ENCODE results near the gene CDCA3. TPM values are rescaled to one million over a fixed set of nuclear protein-coding genes. Genes with fewer than 3 reads are reported as not detected.

The CDCA3 gene
- total and polyA plus RNA-seq, 2 of the 13 experiments (the other 11 are each of a cell fraction or from before 2014, with no cell fraction given) = 32.7 to 56.5 TPM

DNA sequence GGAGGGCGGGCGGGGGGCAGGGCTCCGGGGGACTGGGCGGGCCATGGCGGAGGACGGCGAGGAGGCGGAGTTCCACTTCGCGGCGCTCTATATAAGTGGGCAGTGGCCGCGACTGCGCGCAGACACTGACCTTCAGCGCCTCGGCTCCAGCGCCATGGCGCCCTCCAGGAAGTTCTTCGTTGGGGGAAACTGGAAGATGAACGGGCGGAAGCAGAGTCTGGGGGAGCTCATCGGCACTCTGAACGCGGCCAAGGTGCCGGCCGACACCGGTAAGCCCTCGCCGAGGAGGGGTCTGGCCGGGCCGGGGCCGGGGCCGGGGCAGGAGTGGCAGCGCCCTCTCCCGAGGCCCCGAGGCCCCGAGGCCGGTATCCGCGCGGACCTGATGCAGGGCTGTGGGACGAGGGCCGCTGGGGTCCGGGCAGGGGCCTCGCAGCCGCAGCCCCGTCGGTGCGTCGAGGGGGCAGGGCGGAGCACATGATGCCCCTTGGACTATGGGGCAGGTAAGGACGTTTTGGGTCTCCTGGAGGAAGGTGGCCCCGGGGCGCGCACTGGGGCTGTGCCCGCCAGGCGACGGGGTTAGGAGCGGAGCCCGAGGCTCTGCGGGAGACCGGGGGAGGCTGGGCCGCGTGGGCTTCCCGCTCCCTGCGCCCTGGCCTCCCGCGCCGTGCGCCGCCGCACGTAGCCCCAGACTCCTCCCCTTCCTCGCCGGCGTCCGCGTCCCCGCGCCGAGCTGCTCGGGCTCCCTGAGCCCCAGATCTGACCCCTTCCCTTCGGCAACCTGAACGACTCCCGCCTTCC is 16.5 kb upstream of the CDCA3 start, which contains the start of gene TPI1 (continued):
- TF ChIP-seq, protein P1, sequence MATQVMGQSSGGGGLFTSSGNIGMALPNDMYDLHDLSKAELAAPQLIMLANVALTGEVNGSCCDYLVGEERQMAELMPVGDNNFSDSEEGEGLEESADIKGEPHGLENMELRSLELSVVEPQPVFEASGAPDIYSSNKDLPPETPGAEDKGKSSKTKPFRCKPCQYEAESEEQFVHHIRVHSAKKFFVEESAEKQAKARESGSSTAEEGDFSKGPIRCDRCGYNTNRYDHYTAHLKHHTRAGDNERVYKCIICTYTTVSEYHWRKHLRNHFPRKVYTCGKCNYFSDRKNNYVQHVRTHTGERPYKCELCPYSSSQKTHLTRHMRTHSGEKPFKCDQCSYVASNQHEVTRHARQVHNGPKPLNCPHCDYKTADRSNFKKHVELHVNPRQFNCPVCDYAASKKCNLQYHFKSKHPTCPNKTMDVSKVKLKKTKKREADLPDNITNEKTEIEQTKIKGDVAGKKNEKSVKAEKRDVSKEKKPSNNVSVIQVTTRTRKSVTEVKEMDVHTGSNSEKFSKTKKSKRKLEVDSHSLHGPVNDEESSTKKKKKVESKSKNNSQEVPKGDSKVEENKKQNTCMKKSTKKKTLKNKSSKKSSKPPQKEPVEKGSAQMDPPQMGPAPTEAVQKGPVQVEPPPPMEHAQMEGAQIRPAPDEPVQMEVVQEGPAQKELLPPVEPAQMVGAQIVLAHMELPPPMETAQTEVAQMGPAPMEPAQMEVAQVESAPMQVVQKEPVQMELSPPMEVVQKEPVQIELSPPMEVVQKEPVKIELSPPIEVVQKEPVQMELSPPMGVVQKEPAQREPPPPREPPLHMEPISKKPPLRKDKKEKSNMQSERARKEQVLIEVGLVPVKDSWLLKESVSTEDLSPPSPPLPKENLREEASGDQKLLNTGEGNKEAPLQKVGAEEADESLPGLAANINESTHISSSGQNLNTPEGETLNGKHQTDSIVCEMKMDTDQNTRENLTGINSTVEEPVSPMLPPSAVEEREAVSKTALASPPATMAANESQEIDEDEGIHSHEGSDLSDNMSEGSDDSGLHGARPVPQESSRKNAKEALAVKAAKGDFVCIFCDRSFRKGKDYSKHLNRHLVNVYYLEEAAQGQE (IDR thresholded peaks at IDR 0.05; ENCODE audit: borderline replicate concordance in 1 of 2, low read depth in 1 of 2, low read length in 2 of 2) = peak in 1 of 2 experiments; percentile 79; a peak in 1 of 4 replicates
- TF ChIP-seq, protein P2, sequence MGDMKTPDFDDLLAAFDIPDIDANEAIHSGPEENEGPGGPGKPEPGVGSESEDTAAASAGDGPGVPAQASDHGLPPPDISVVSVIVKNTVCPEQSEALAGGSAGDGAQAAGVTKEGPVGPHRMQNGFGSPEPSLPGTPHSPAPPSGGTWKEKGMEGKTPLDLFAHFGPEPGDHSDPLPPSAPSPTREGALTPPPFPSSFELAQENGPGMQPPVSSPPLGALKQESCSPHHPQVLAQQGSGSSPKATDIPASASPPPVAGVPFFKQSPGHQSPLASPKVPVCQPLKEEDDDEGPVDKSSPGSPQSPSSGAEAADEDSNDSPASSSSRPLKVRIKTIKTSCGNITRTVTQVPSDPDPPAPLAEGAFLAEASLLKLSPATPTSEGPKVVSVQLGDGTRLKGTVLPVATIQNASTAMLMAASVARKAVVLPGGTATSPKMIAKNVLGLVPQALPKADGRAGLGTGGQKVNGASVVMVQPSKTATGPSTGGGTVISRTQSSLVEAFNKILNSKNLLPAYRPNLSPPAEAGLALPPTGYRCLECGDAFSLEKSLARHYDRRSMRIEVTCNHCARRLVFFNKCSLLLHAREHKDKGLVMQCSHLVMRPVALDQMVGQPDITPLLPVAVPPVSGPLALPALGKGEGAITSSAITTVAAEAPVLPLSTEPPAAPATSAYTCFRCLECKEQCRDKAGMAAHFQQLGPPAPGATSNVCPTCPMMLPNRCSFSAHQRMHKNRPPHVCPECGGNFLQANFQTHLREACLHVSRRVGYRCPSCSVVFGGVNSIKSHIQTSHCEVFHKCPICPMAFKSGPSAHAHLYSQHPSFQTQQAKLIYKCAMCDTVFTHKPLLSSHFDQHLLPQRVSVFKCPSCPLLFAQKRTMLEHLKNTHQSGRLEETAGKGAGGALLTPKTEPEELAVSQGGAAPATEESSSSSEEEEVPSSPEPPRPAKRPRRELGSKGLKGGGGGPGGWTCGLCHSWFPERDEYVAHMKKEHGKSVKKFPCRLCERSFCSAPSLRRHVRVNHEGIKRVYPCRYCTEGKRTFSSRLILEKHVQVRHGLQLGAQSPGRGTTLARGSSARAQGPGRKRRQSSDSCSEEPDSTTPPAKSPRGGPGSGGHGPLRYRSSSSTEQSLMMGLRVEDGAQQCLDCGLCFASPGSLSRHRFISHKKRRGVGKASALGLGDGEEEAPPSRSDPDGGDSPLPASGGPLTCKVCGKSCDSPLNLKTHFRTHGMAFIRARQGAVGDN (CRISPR knock-in tag; IDR thresholded peaks at IDR 0.05) = peak; percentile 84
- TF ChIP-seq, protein P3, sequence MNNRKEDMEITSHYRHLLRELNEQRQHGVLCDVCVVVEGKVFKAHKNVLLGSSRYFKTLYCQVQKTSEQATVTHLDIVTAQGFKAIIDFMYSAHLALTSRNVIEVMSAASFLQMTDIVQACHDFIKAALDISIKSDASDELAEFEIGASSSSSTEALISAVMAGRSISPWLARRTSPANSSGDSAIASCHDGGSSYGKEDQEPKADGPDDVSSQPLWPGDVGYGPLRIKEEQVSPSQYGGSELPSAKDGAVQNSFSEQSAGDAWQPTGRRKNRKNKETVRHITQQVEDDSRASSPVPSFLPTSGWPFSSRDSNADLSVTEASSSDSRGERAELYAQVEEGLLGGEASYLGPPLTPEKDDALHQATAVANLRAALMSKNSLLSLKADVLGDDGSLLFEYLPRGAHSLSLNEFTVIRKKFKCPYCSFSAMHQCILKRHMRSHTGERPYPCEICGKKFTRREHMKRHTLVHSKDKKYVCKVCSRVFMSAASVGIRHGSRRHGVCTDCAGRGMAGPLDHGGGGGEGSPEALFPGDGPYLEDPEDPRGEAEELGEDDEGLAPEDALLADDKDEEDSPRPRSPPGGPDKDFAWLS (CRISPR knock-in tag; IDR thresholded peaks at IDR 0.05; ENCODE audit: borderline replicate concordance) = no peak
- TF ChIP-seq ZFP36L2 (CRISPR knock-in tag; IDR thresholded peaks at IDR 0.05) = 0 out of 2 replicates have a peak, but pooled peaks have one; percentile 20
- TF ChIP-seq IKZF4 (CRISPR knock-in tag; IDR thresholded peaks at IDR 0.05; ENCODE audit: borderline replicate concordance, low read depth, not compliant biosample characterization) = no peak
- no peak for TF ChIP-seq DPF2 (CRISPR knock-in tag; IDR thresholded peaks at IDR 0.05; ENCODE audit: borderline replicate concordance, low read depth)
- TF ChIP-seq WIZ (CRISPR knock-in tag; IDR thresholded peaks at IDR 0.05) = 0 out of 2 replicates have a peak, but pooled peaks have one; percentile 25
- TF ChIP-seq ZNF879 (CRISPR knock-in tag; IDR thresholded peaks at IDR 0.05) = no peak; the same call in 1 of the 2 replicates
- TF ChIP-seq, protein P4, sequence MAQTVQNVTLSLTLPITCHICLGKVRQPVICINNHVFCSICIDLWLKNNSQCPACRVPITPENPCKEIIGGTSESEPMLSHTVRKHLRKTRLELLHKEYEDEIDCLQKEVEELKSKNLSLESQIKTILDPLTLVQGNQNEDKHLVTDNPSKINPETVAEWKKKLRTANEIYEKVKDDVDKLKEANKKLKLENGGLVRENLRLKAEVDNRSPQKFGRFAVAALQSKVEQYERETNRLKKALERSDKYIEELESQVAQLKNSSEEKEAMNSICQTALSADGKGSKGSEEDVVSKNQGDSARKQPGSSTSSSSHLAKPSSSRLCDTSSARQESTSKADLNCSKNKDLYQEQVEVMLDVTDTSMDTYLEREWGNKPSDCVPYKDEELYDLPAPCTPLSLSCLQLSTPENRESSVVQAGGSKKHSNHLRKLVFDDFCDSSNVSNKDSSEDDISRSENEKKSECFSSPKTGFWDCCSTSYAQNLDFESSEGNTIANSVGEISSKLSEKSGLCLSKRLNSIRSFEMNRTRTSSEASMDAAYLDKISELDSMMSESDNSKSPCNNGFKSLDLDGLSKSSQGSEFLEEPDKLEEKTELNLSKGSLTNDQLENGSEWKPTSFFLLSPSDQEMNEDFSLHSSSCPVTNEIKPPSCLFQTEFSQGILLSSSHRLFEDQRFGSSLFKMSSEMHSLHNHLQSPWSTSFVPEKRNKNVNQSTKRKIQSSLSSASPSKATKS (CRISPR knock-in tag; IDR thresholded peaks at IDR 0.05) = no peak
- TF ChIP-seq POLR2A (IDR thresholded peaks at IDR 0.05; ENCODE audit: insufficient read depth in 1 of 2, low read depth in 2 of 2, low read length in 2 of 2) = peak in 1 of 2 experiments; percentile 98; a peak in 2 of 4 replicates
- TF ChIP-seq JARID2 (CRISPR knock-in tag; IDR thresholded peaks at IDR 0.05; ENCODE audit: insufficient replicate concordance) = peak; percentile 13
- TF ChIP-seq ZNF761 (CRISPR knock-in tag; conservative IDR thresholded peaks at IDR 0.05) = peak; percentile 79; the same call in 1 of the 2 replicates
- peak; percentile 85; the same call in 1 of the 2 replicates for TF ChIP-seq ZBTB42 (CRISPR knock-in tag; IDR thresholded peaks at IDR 0.05)
- TF ChIP-seq PHB2 (IDR thresholded peaks at IDR 0.05; ENCODE audit: partially characterized antibody) = no peak
- TF ChIP-seq ZNF230 (CRISPR knock-in tag; IDR thresholded peaks at IDR 0.05) = peak; percentile 21; the same call in 1 of the 2 replicates
- TF ChIP-seq PHF21A (CRISPR knock-in tag; IDR thresholded peaks at IDR 0.05) = no peak

Data from HepG2 (cell line).